Posterior vena cava (tissue), 2 donors: ENCODE results near the gene GOSR1. TPM values are rescaled to one million over a fixed set of nuclear protein-coding genes. Genes with fewer than 3 reads are reported as not detected.
"Not testable (repeated sequence)": the region's sequence is repeated elsewhere in the genome, so short reads cannot be mapped to it uniquely, and the experiment has no call there.

Source experiments
- DNase-seq: peaks from one replicate; pipeline ENCODE4 v3.0.0-alpha.2; 2020; ENCODE audit warnings: low spot score
- intact Hi-C, 2 donors: fragments of 100-400 bp; cut with DNase I; formaldehyde crosslinking; loops; one replicate each; pipeline versions ENCODE4 v1.14.1 to v1.14.2; 2022 to 2023
- long read RNA-seq, 2 donors: library from polyadenylated mRNA; unstranded; transcript quantifications; one replicate each; pipeline ENCODE4 v2.0.0, GENCODE V29; 2020 to 2021
- total RNA-seq, 2 donors: library from RNA; stranded (reverse); fragmentation: NEBNext Ultra II Directional; extraction: Animal tissue kit (Norgen Biotek cat#: 25700); gene quantifications; one replicate each; pipeline ENCODE4 v1.2.1, GENCODE V29; 2021
- donor health status: DM: yes; HTN: yes; CAD: no.
- donor health status: DM: yes; HTN: yes; CAD: no.

The GOSR1 gene
- 10 to 100 TPM; 40.1 to 43.7 TPM for total RNA-seq
- long read RNA-seq, donor 1, full-length matches to known transcripts: 9 of 22 reads
- long read RNA-seq, donor 1, partial matches to known transcripts: 0 of 22 reads
- long read RNA-seq, donor 1, other reads (novel, unspliced or antisense): 13 of 22 reads
- long read RNA-seq, donor 2, full-length matches to known transcripts: 24 of 50 reads
- long read RNA-seq, donor 2, partial matches to known transcripts: 2 of 50 reads
- long read RNA-seq, donor 2, other reads (novel, unspliced or antisense): 24 of 50 reads

- DNase-seq: peak; percentile 98
- intact Hi-C loops: no loop called here
Observed at GRCh38 chr17:30477083-30477773, at the start of gene GOSR1. TSS of gene GOSR1 (plus strand) at chr17:30477408. CDS start at chr17:30477434, 26 bp downstream.

- DNase-seq: no peak
- intact Hi-C loops: no loop called here
Observed at GRCh38 chr17:30427611-30428010, 49.6 kb upstream of the GOSR1 start.

GRCh38 chr17:30429155-30429554, 48.1 kb upstream of the GOSR1 start:
- DNase-seq: no peak
- intact Hi-C loops: no loop called here

GRCh38 chr17:30433514-30433913, 43.7 kb upstream of the GOSR1 start:
- intact Hi-C loops: no loop called here
- DNase-seq: no peak

- no peak for DNase-seq
- intact Hi-C loops: no loop called here
Observed at GRCh38 chr17:30436729-30437128, 40.5 kb upstream of the GOSR1 start.

- intact Hi-C loops: no loop called here
- DNase-seq: no peak
Observed at GRCh38 chr17:30443721-30444120, 33.5 kb upstream of the GOSR1 start.

GRCh38 chr17:30446640-30447039, 30.6 kb upstream of the GOSR1 start:
- intact Hi-C loops, DNase-seq: not testable (repeated sequence)

GRCh38 chr17:30449480-30449879, 27.7 kb upstream of the GOSR1 start:
- no peak for DNase-seq
- intact Hi-C loops: no loop called here

- DNase-seq: no peak
- intact Hi-C loops: no loop called here
Observed at GRCh38 chr17:30450125-30451027, 26.8 kb upstream of the GOSR1 start.

- DNase-seq: no peak
- intact Hi-C loops: no loop called here
Observed at GRCh38 chr17:30454635-30455034, 22.6 kb upstream of the GOSR1 start.

GRCh38 chr17:30458371-30458770, 18.8 kb upstream of the GOSR1 start:
- intact Hi-C loops: no loop called here

GRCh38 chr17:30458797-30459413, 18.3 kb upstream of the GOSR1 start:
- DNase-seq, intact Hi-C loops: not testable (repeated sequence)

More at GRCh38 chr17:30458371-30458770, 18.8 kb upstream of the GOSR1 start:
- no peak for DNase-seq

GRCh38 chr17:30468465-30468864, 8.7 kb upstream of the GOSR1 start:
- intact Hi-C loops: no loop called here
- DNase-seq: no peak

- DNase-seq: no peak
- intact Hi-C loops: no loop called here
Observed at GRCh38 chr17:30472238-30472890, 4.8 kb upstream of the GOSR1 start.

- intact Hi-C loops: no loop called here
Observed at GRCh38 chr17:30475206-30475605, 2.0 kb upstream of the GOSR1 start.

GRCh38 chr17:30476726-30477082, 504 bp upstream of the GOSR1 start:
- DNase-seq: no peak
- intact Hi-C loops: no loop called here

More at GRCh38 chr17:30475206-30475605, 2.0 kb upstream of the GOSR1 start:
- no peak for DNase-seq

GRCh38 chr17:30477774-30478115, 537 bp downstream of the GOSR1 start:
- no peak for DNase-seq
- intact Hi-C loops: no loop called here

- intact Hi-C loops: no loop called here
- DNase-seq: no peak
Observed at GRCh38 chr17:30482555-30482954, 5.3 kb downstream of the GOSR1 start.

- intact Hi-C loops: no loop called here
Observed at GRCh38 chr17:30483159-30483558, 6.0 kb downstream of the GOSR1 start.

More at GRCh38 chr17:30483159-30483558, 6.0 kb downstream of the GOSR1 start:
- no peak for DNase-seq
